NCI-H1694 (cell line): ENCODE data around the gene RBFOX2.

ENCODE experiments used
- DNase-seq: peaks from one replicate; lab custom pipeline; 2025; lab: John Stamatoyannopoulos, UW

Gene RBFOX2

GRCh38 chr22:35896111-35896705, 132.4 kb downstream of the RBFOX2 start:
- no peak for DNase-seq

GRCh38 chr22:35894937-35895708, 133.5 kb downstream of the RBFOX2 start:
- no peak for DNase-seq

- DNase-seq, result no peak
These were observed 134.2 kb downstream of the RBFOX2 start for GRCh38 chr22:35894464-35894878.

GRCh38 chr22:35893698-35894097, 134.9 kb downstream of the RBFOX2 start:
- no peak for DNase-seq

GRCh38 chr22:35892192-35892591, 136.4 kb downstream of the RBFOX2 start:
- no peak for DNase-seq

- DNase-seq, result no peak
These were observed 137.2 kb downstream of the RBFOX2 start for GRCh38 chr22:35891442-35891841.

- DNase-seq, result no peak
These were observed 139.6 kb downstream of the RBFOX2 start for GRCh38 chr22:35889071-35889470.

GRCh38 chr22:35888181-35888870, 140.3 kb downstream of the RBFOX2 start:
- DNase-seq, result no peak

GRCh38 chr22:35887296-35887875, 141.2 kb downstream of the RBFOX2 start:
- no peak for DNase-seq

GRCh38 chr22:35886309-35886708, 142.3 kb downstream of the RBFOX2 start:
- no peak for DNase-seq

GRCh38 chr22:35884529-35884928, 144.1 kb downstream of the RBFOX2 start:
- no peak for DNase-seq

- DNase-seq, result no peak
These were observed 145.5 kb downstream of the RBFOX2 start for GRCh38 chr22:35883031-35883620.

GRCh38 chr22:35882211-35883030, 146.2 kb downstream of the RBFOX2 start:
- DNase-seq, result no peak

GRCh38 chr22:35879351-35879750, 149.3 kb downstream of the RBFOX2 start:
- DNase-seq, result no peak

- DNase-seq, result no peak
These were observed 155.2 kb downstream of the RBFOX2 start for GRCh38 chr22:35873426-35873825.

- DNase-seq, result no peak
These were observed 156.2 kb downstream of the RBFOX2 start for GRCh38 chr22:35872451-35872850.

- DNase-seq, result no peak
These were observed 157.9 kb downstream of the RBFOX2 start for GRCh38 chr22:35870517-35871293.

- no peak for DNase-seq
These were observed 159.7 kb downstream of the RBFOX2 start for GRCh38 chr22:35868938-35869337.

GRCh38 chr22:35866651-35867050, 162.0 kb downstream of the RBFOX2 start:
- DNase-seq, result no peak

GRCh38 chr22:35864545-35865165, 164.0 kb downstream of the RBFOX2 start:
- DNase-seq, result no peak
